ENCODE data around the gene PCYT1A. TPM values are rescaled to one million over a fixed set of nuclear protein-coding genes. Genes with fewer than 3 reads are reported as not detected.

PCYT1A gene
- polyA plus RNA-seq, 1 donor, result 54.4 TPM

DNA sequence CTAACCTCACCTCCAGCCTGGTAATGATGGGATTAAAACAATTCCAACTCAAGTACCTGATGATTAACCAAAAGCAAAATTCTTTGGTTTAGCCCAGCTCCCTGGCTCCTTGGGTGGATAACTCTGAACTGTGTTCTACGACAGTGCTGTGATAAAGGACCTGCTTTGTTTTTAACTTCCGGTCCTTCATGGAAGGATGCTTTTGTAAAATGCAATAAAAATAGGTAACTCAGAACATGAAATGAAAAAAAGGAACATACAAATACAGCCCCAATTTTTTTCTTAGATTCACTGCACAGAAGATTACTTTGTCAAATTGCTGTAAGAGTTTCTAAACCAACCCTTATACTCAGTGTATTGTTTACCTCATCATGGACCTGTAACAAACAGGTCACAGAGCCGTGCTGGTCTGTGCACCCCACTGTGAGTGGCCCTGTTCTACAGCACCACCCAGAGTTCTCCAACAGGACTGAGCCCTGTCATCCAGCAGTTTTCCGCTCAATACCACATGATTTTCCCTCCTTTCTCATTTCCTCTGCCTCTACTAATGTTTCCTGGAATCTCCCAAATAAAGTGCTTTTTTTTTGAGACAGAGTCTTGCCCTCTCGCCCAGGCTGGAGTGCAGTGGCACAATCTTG lies 4.9 kb upstream of the PCYT1A start:
- H3K27ac ChIP-seq (ENCODE audit: low read length), result no peak overlapping the region
- H3K9me3 ChIP-seq (ENCODE audit: control insufficient read depth, low read depth, low read length), result no peaks in the 10 kb centered on the region

DNA sequence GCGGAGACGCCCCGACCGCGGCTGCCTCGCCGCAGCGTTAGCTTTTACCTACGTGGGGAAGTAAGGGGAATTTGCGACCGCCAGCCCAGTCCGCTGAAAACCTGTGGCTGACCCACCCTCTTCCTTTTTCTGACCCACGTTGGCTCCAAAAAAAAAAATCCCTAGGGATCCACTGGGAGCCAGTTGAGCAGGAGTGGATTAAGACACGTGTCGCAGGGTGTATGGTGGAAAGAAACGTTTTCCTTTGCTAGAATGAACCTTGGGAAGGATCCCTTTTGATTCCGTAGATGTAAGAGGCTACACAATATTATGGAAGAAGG lies 575 bp upstream of the PCYT1A start:
- WGBS (ENCODE audit: insufficient coverage, low lambda C conversion rate), result no CpG with 5 or more reads among the region's 17 CpGs
- Histone ChIP-seq H3K27ac (ENCODE audit: low read length) (peak overlapping the region; percentile 87), H3K4me1 (ENCODE audit: control insufficient read depth, insufficient read depth, low read length) (peaks cover 8% of the 10 kb centered on the region), H3K27me3 (ENCODE audit: control insufficient read depth, insufficient read depth, low read length) (no peaks in the 10 kb centered on the region), H3K36me3 (ENCODE audit: control insufficient read depth, insufficient read depth, low read length) (no peaks in the 10 kb centered on the region), H3K9me3 (ENCODE audit: control insufficient read depth, low read depth, low read length) (no peaks in the 10 kb centered on the region), H3K4me3 (ENCODE audit: low read length) (peak overlapping the region; percentile 73)
- no peak for DNase-seq

More for the DNA sequence above, 4.9 kb upstream of the PCYT1A start:
- no peaks in the 10 kb centered on the region for H3K27me3 ChIP-seq (ENCODE audit: control insufficient read depth, insufficient read depth, low read length)
- H3K4me1 ChIP-seq (ENCODE audit: control insufficient read depth, insufficient read depth, low read length), result no peaks in the 10 kb centered on the region
- H3K36me3 ChIP-seq (ENCODE audit: control insufficient read depth, insufficient read depth, low read length), result no peaks in the 10 kb centered on the region
- no peak overlapping the region for H3K4me3 ChIP-seq (ENCODE audit: low read length)
- WGBS (ENCODE audit: insufficient coverage, low lambda C conversion rate), result no CpG with 5 or more reads among the region's 5 CpGs
- no peak for DNase-seq

DNA sequence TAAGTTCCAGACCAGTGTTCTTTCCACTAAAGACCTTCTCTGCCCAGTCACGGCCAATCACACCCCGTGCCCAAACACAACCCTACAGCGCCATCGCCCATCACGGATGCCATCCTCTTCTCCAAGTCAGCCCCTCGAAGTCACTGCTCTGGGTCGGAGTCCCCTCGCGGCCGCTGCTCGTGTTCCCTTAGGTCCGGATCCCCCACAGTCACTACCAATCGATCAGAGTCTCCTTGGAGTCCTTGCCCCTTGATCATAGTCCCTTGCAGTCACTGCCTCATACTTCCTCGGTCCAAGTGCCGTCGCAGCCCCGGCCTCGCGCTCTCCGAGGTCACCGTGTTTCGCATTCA lies 461 bp downstream of the PCYT1A start:
- no peaks in the 10 kb centered on the region for H3K27me3 ChIP-seq (ENCODE audit: control insufficient read depth, insufficient read depth, low read length)
- no peaks in the 10 kb centered on the region for H3K36me3 ChIP-seq (ENCODE audit: control insufficient read depth, insufficient read depth, low read length)
- H3K27ac ChIP-seq (ENCODE audit: low read length), result peak overlapping the region; percentile 87
- H3K9me3 ChIP-seq (ENCODE audit: control insufficient read depth, low read depth, low read length), result no peaks in the 10 kb centered on the region
- WGBS (ENCODE audit: insufficient coverage, low lambda C conversion rate), result no CpG with 5 or more reads among the region's 22 CpGs
- H3K4me1 ChIP-seq (ENCODE audit: control insufficient read depth, insufficient read depth, low read length), result peaks cover 8% of the 10 kb centered on the region
- DNase-seq, result no peak
- H3K4me3 ChIP-seq (ENCODE audit: low read length), result peak overlapping the region; percentile 73

DNA sequence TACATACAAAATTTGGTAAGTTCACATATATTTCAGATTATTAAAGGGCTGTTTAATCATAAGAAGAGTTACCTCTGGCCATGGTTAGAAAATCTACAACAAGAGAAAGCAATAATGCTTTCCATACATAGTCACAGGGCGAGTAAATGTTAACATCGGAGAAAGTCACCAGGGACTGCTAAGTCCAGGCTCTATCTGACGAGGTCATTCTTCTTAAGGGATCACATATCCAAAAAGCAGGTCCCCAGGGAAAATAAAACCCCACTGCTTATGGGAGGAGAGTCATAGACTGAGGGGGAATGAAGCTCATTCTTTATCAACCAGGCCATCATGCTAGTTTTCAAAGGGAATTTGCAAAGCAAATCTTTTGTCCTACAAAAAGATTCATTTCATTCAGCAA lies 3.1 kb downstream of the PCYT1A start:
- WGBS (ENCODE audit: insufficient coverage, low lambda C conversion rate), result no CpG with 5 or more reads among the region's 3 CpGs
- H3K27ac ChIP-seq (ENCODE audit: low read length), result no peak overlapping the region
- no peak for DNase-seq
- H3K27me3 ChIP-seq (ENCODE audit: control insufficient read depth, insufficient read depth, low read length), result no peaks in the 10 kb centered on the region
- H3K36me3 ChIP-seq (ENCODE audit: control insufficient read depth, insufficient read depth, low read length), result no peaks in the 10 kb centered on the region
- H3K4me1 ChIP-seq (ENCODE audit: control insufficient read depth, insufficient read depth, low read length), result peaks cover 24% of the 10 kb centered on the region
- H3K9me3 ChIP-seq (ENCODE audit: control insufficient read depth, low read depth, low read length), result no peaks in the 10 kb centered on the region
- no peak overlapping the region for H3K4me3 ChIP-seq (ENCODE audit: low read length)

DNA sequence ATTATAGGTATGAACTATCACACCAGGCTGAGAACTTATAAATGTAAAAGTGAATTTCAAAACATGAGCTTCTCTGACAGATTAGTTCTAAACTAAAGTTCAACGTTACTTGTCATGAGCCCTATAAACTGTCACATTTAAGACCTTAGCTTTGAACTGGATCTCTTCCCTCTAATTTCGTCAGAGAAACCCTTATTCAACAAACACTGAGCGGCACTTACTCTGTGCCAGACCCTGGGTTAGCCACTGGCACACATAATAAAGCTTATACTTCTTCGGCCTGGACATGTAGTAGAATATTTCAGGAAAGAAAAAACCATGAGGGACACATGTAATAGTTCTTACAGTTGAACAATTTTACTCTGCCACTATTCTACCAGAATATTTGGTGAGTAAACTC lies 5.6 kb downstream of the PCYT1A start:
- 0% methylated on average over 1 of the region's 4 CpGs for WGBS (ENCODE audit: insufficient coverage, low lambda C conversion rate)

DNA sequence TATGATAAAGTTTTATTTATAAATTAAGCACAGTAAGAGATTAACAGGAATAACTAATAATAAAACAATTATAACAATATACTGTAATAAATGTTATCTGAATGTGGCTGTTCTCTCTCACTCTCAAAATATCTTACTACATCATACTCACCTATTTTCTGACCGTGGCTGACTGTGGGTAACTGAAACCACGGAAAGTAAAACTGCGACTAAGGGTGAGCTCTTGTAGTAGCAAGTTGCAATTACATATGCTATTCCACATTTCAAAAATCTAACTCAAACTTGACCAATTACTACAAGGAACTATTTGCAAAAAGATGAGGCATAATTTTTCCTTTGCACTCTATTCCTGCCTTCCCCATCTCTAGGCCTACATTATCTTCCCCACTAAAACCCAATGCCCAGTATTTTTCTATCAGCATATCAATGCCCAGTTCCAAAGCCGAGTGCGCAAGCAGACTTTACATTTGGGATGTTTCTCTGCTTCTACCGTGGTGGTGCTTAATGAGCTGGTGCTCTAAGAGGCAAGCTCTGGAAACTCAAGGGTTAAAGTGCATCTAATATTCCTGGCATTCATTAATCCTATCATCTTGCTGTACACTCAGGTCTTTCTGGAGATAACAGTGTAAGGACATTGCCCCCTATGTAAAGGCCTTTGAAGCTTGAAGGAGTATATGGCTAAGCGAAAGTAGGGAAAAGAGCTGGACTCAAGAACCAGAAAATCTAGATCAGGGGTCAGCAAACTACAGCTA lies 6.7 kb downstream of the PCYT1A start:
- no peaks in the 10 kb centered on the region for H3K27me3 ChIP-seq (ENCODE audit: control insufficient read depth, insufficient read depth, low read length)
- H3K27ac ChIP-seq (ENCODE audit: low read length), result peak overlapping the region; percentile 79
- H3K9me3 ChIP-seq (ENCODE audit: control insufficient read depth, low read depth, low read length), result no peaks in the 10 kb centered on the region
- 0% methylated on average over 1 of the region's 7 CpGs for WGBS (ENCODE audit: insufficient coverage, low lambda C conversion rate)
- H3K36me3 ChIP-seq (ENCODE audit: control insufficient read depth, insufficient read depth, low read length), result no peaks in the 10 kb centered on the region
- H3K4me1 ChIP-seq (ENCODE audit: control insufficient read depth, insufficient read depth, low read length), result peaks cover 31% of the 10 kb centered on the region
- H3K4me3 ChIP-seq (ENCODE audit: low read length), result no peak overlapping the region
- peak; percentile 71 to 84 for DNase-seq

More for the DNA sequence above, 5.6 kb downstream of the PCYT1A start:
- Histone ChIP-seq H3K36me3 (ENCODE audit: control insufficient read depth, insufficient read depth, low read length) (no peaks in the 10 kb centered on the region), H3K4me1 (ENCODE audit: control insufficient read depth, insufficient read depth, low read length) (peaks cover 35% of the 10 kb centered on the region), H3K9me3 (ENCODE audit: control insufficient read depth, low read depth, low read length) (no peaks in the 10 kb centered on the region), H3K4me3 (ENCODE audit: low read length) (no peak overlapping the region), H3K27ac (ENCODE audit: low read length) (peak overlapping the region; percentile 79), H3K27me3 (ENCODE audit: control insufficient read depth, insufficient read depth, low read length) (no peaks in the 10 kb centered on the region)
- peak in 1 of 2 donors; percentile 19 for DNase-seq

DNA sequence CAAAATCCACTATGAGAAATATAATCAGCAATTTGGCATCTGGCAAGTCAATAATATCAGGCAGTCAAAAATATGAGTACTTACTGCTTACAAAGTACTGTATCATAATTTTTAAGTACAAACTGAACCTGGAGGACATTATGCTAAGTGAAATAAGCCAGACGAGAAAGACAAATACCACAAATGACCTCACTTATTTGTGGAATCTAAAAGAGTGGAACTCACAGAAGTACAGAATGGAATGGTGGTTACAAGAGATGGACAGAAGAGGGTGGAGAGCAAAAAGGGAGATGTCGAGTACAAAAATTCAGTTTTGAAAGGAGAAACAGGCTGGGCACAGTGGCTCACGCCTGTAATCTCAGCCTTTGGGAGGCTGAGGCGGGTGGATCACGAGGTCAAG lies 12.4 kb downstream of the PCYT1A start:
- no peak overlapping the region for H3K27ac ChIP-seq (ENCODE audit: low read length)
- H3K27me3 ChIP-seq (ENCODE audit: control insufficient read depth, insufficient read depth, low read length), result no peaks in the 10 kb centered on the region
- DNase-seq, result no peak
- WGBS (ENCODE audit: insufficient coverage, low lambda C conversion rate), result 100% methylated on average over 1 of the region's 5 CpGs
- H3K9me3 ChIP-seq (ENCODE audit: control insufficient read depth, low read depth, low read length), result peaks cover 13% of the 10 kb centered on the region
- no peak overlapping the region for H3K4me3 ChIP-seq (ENCODE audit: low read length)
- H3K36me3 ChIP-seq (ENCODE audit: control insufficient read depth, insufficient read depth, low read length), result peaks cover 22% of the 10 kb centered on the region
- H3K4me1 ChIP-seq (ENCODE audit: control insufficient read depth, insufficient read depth, low read length), result peaks cover 14% of the 10 kb centered on the region

DNA sequence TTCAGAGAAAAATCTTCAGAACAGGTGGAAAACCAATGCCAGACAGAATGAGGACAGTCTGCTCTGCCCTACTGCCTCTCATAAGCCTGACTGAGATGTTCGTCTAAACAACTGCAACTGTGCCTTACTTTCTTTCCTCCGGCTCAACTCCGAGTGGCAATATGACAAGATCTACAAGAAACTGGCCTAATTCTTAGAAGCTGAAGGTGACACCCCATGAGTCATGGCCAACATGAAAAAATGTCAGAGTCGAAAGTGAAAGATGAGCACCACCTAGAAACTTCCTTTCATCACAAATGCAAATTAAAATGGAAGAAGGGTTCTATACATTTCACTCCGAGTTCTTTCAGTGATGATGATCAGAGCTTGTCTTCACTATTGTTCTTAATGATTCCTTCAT lies 12.9 kb downstream of the PCYT1A start:
- Histone ChIP-seq H3K9me3 (ENCODE audit: control insufficient read depth, low read depth, low read length) (peaks cover 13% of the 10 kb centered on the region), H3K27me3 (ENCODE audit: control insufficient read depth, insufficient read depth, low read length) (no peaks in the 10 kb centered on the region), H3K36me3 (ENCODE audit: control insufficient read depth, insufficient read depth, low read length) (peaks cover 25% of the 10 kb centered on the region), H3K4me3 (ENCODE audit: low read length) (no peak overlapping the region), H3K27ac (ENCODE audit: low read length) (no peak overlapping the region), H3K4me1 (ENCODE audit: control insufficient read depth, insufficient read depth, low read length) (peaks cover 13% of the 10 kb centered on the region)
- DNase-seq, result no peak
- WGBS (ENCODE audit: insufficient coverage, low lambda C conversion rate), result 100% methylated on average over 1 of the region's 5 CpGs

DNA sequence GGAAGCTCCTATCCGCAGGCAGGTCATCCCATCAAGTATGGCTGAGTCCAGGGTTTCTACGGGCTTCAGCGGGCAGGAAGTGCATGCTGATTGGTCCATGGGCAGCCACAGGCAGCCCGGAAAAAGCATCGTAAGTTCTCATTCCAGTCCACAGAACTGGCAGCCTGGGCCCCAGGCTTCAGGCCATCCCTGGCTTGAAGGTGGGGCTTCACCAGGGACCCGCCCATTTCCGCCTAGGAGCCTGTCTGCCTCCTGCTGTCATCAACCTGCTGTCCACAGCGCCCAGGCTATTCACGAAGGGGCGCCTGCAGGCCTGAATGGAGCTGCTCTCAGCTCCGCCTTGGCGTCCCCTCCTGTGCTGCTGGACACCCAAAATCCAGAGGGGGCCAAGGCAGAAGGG lies 13.9 kb downstream of the PCYT1A start:
- Histone ChIP-seq H3K36me3 (ENCODE audit: control insufficient read depth, insufficient read depth, low read length) (peaks cover 30% of the 10 kb centered on the region), H3K27ac (ENCODE audit: low read length) (no peak overlapping the region), H3K27me3 (ENCODE audit: control insufficient read depth, insufficient read depth, low read length) (no peaks in the 10 kb centered on the region), H3K9me3 (ENCODE audit: control insufficient read depth, low read depth, low read length) (peaks cover 13% of the 10 kb centered on the region), H3K4me1 (ENCODE audit: control insufficient read depth, insufficient read depth, low read length) (peaks cover 5% of the 10 kb centered on the region), H3K4me3 (ENCODE audit: low read length) (no peak overlapping the region)
- no CpG with 5 or more reads among the region's 12 CpGs for WGBS (ENCODE audit: insufficient coverage, low lambda C conversion rate)
- DNase-seq, result no peak

DNA sequence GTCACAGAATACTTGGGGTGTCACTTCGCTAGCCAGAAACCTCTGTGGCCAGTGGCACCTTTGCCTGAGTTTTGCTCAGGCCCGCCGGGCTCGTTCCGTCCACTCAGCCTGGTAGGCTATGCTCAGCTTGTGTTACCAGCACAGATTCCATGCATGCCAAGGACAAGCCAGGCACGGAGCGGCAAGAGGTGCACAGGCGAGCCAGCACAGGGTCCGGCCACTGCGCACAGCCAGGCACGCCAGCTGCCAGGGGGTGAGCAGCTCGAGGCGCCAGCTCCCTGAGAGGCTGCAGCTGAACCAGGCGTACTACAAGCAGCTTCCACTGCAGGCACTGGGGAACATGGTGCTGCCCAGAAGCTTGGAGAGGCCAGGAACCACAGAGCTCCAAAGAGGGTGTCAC lies 14.7 kb downstream of the PCYT1A start:
- no CpG with 5 or more reads among the region's 14 CpGs for WGBS (ENCODE audit: insufficient coverage, low lambda C conversion rate)
- H3K4me1 ChIP-seq (ENCODE audit: control insufficient read depth, insufficient read depth, low read length), result no peaks in the 10 kb centered on the region
- H3K36me3 ChIP-seq (ENCODE audit: control insufficient read depth, insufficient read depth, low read length), result peaks cover 34% of the 10 kb centered on the region
- H3K27me3 ChIP-seq (ENCODE audit: control insufficient read depth, insufficient read depth, low read length), result no peaks in the 10 kb centered on the region
- peaks cover 13% of the 10 kb centered on the region for H3K9me3 ChIP-seq (ENCODE audit: control insufficient read depth, low read depth, low read length)
- no peak for DNase-seq
- no peak overlapping the region for H3K27ac ChIP-seq (ENCODE audit: low read length)
- H3K4me3 ChIP-seq (ENCODE audit: low read length), result no peak overlapping the region

DNA sequence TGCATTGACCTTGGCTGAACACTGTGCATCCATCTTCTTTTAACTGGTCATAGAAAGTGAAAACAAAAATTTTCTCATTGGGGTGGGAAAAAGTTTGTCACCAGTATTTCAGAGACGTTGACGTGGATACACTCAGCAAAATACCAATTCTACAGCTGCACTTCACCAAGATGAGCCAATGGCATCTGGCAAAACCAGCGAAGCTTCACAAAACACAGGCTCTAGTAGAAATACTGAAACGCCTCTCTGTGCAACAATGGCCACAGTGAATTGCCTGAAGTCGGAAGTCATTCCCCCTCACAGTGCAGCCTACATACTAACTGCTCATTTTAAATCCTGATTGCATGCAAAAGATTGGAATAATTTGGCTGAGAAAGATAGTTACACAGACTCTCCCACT lies 17.0 kb downstream of the PCYT1A start:
- H3K9me3 ChIP-seq (ENCODE audit: control insufficient read depth, low read depth, low read length), result peaks cover 13% of the 10 kb centered on the region
- no CpG with 5 or more reads among the region's 5 CpGs for WGBS (ENCODE audit: insufficient coverage, low lambda C conversion rate)
- no peaks in the 10 kb centered on the region for H3K27me3 ChIP-seq (ENCODE audit: control insufficient read depth, insufficient read depth, low read length)
- no peak overlapping the region for H3K27ac ChIP-seq (ENCODE audit: low read length)
- H3K4me3 ChIP-seq (ENCODE audit: low read length), result no peak overlapping the region
- H3K36me3 ChIP-seq (ENCODE audit: control insufficient read depth, insufficient read depth, low read length), result peaks cover 45% of the 10 kb centered on the region
- no peak for DNase-seq
- no peaks in the 10 kb centered on the region for H3K4me1 ChIP-seq (ENCODE audit: control insufficient read depth, insufficient read depth, low read length)

All from large intestine (tissue), 3 donors.